ENCODE data around the gene SLC25A12. TPM values are rescaled to one million over a fixed set of nuclear protein-coding genes. Genes with fewer than 3 reads are reported as not detected.
A peak's percentile ranks its signal among the peaks of the same experiment; 100 is the strongest.

SLC25A12 gene
- total and polyA plus RNA-seq, 11 donors = 45.8 to 128 (median 117) TPM

GRCh38 chr2:171819453-171819852 is 74.6 kb downstream of the SLC25A12 start:
- no peak overlapping the region for H3K4me3 ChIP-seq
- DNase-seq (no peak), ATAC-seq (no peak)
- H3K9me3 ChIP-seq = no peaks in the 10 kb centered on the region
- H3K4me1 ChIP-seq = peaks cover 0 to 11% (median 0%) of the 10 kb centered on the region in 12 donors
- no peak overlapping the region for H3K27ac ChIP-seq
- no peaks in the 10 kb centered on the region for H3K27me3 ChIP-seq
- intact Hi-C loops (cut with DNase I) = loop anchor here in 4 of 10 donors (10.0 kb wide), 2 partner anchors 105 to 285 kb away; partner anchors contain the start of genes DLX2 (in 3 of the 4) and HAT1 (in 1 of the 4)
- 88 to 98% (median 95%) methylated on average over 1 of the region's 1 CpG for WGBS, 4 donors
- TF ChIP-seq, protein P1, sequence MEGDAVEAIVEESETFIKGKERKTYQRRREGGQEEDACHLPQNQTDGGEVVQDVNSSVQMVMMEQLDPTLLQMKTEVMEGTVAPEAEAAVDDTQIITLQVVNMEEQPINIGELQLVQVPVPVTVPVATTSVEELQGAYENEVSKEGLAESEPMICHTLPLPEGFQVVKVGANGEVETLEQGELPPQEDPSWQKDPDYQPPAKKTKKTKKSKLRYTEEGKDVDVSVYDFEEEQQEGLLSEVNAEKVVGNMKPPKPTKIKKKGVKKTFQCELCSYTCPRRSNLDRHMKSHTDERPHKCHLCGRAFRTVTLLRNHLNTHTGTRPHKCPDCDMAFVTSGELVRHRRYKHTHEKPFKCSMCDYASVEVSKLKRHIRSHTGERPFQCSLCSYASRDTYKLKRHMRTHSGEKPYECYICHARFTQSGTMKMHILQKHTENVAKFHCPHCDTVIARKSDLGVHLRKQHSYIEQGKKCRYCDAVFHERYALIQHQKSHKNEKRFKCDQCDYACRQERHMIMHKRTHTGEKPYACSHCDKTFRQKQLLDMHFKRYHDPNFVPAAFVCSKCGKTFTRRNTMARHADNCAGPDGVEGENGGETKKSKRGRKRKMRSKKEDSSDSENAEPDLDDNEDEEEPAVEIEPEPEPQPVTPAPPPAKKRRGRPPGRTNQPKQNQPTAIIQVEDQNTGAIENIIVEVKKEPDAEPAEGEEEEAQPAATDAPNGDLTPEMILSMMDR (IDR thresholded peaks at IDR 0.05) = no peak
- TF ChIP-seq POLR2A (IDR thresholded peaks at IDR 0.05) = no peak
- peaks cover 0 to 64% (median 11%) of the 10 kb centered on the region in 9 donors for H3K36me3 ChIP-seq

DNA sequence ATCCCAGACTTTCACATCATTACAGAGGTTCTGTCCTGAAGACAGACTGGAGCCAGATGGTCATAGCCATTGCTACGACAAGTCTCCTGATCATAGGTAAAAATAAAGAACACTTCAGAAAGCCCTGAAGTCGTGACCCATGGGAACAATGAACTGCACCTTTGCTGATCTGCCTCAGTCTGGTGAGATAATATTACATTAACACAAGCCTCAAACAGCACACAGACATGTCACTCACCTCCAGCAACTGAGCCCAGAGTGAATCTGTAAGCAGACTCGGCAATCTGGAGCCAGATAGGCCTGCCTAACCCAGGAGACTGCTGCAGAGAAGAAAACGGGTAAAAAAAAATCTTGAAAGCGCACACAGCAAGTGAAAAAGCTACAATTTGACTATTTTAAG is 79.2 kb downstream of the SLC25A12 start:
- intact Hi-C loops (cut with DNase I) = loop anchor here (5.0 to 10.0 kb wide), 5 partner anchors 77 to 292 kb away; partner anchors contain the start of genes DLX2 (in 7 of the 10), HAT1 (in 1 of the 10) and SLC25A12 (in 1 of the 10)
- Histone ChIP-seq H3K27ac (peak overlapping the region in 1 of 12 donors; percentile 11), H3K4me1 (peaks cover 0 to 11% (median 0%) of the 10 kb centered on the region in 12 donors), H3K36me3 (peaks cover 0 to 59% (median 16%) of the 10 kb centered on the region in 9 donors), H3K9me3 (no peaks in the 10 kb centered on the region), H3K27me3 (no peaks in the 10 kb centered on the region), H3K4me3 (peak overlapping the region in 1 of 12 donors; percentile 2)
- ATAC-seq (no peak), DNase-seq (no peak)
- TF ChIP-seq, protein P1 (IDR thresholded peaks at IDR 0.05) = no peak
- TF ChIP-seq POLR2A (IDR thresholded peaks at IDR 0.05) = no peak
- 71 to 85% (median 76%) methylated on average over 5 of the region's 5 CpGs for WGBS, 4 donors

- peaks cover 0 to 11% (median 0%) of the 10 kb centered on the region in 12 donors for H3K4me1 ChIP-seq
- no peak overlapping the region for H3K4me3 ChIP-seq
- intact Hi-C loops (cut with DNase I) = loop anchor here (5.0 to 10.0 kb wide), 5 partner anchors 78 to 293 kb away; partner anchors contain the start of genes DLX2 (in 7 of the 10), HAT1 (in 1 of the 10) and SLC25A12 (in 1 of the 10)
- no peaks in the 10 kb centered on the region for H3K9me3 ChIP-seq
- no peaks in the 10 kb centered on the region for H3K27me3 ChIP-seq
- H3K36me3 ChIP-seq = peaks cover 0 to 62% (median 23%) of the 10 kb centered on the region in 9 donors
- ATAC-seq (no peak), DNase-seq (no peak)
- no peak for TF ChIP-seq POLR2A (IDR thresholded peaks at IDR 0.05)
- TF ChIP-seq, protein P1 (IDR thresholded peaks at IDR 0.05) = no peak
- peak overlapping the region in 1 of 12 donors; percentile 11 for H3K27ac ChIP-seq
- 71 to 78% (median 75%) methylated on average over 6 of the region's 6 CpGs for WGBS, 4 donors
Measured at GRCh38 chr2:171814174-171814573, 79.9 kb downstream of the SLC25A12 start.

- no peaks in the 10 kb centered on the region for H3K9me3 ChIP-seq
- intact Hi-C loops (cut with DNase I) = loop anchor here (5.0 to 10.0 kb wide), 5 partner anchors 79 to 294 kb away; partner anchors contain the start of genes DLX2 (in 7 of the 10), HAT1 (in 1 of the 10) and SLC25A12 (in 1 of the 10)
- ATAC-seq (no peak), DNase-seq (no peak)
- no peaks in the 10 kb centered on the region for H3K27me3 ChIP-seq
- 83 to 93% (median 87%) methylated on average over 5 of the region's 5 CpGs for WGBS, 4 donors
- H3K36me3 ChIP-seq = peaks cover 0 to 66% (median 27%) of the 10 kb centered on the region in 9 donors
- TF ChIP-seq, protein P1 (IDR thresholded peaks at IDR 0.05) = no peak
- no peak for TF ChIP-seq POLR2A (IDR thresholded peaks at IDR 0.05)
- H3K4me3 ChIP-seq = no peak overlapping the region
- peaks cover 0 to 11% (median 0%) of the 10 kb centered on the region in 12 donors for H3K4me1 ChIP-seq
- H3K27ac ChIP-seq = no peak overlapping the region
Measured at GRCh38 chr2:171813729-171814128, 80.3 kb downstream of the SLC25A12 start.
